Measurements from ENCODE around the gene SGCA. TPM values are rescaled to one million over a fixed set of nuclear protein-coding genes. Genes with fewer than 3 reads are reported as not detected.
A peak's percentile ranks its signal among the peaks of the same experiment; 100 is the strongest.

Gene SGCA
- total and polyA plus RNA-seq, 2 of the 13 experiments (the other 11 are each of a cell fraction or from before 2014, with no cell fraction given): not detected

DNA sequence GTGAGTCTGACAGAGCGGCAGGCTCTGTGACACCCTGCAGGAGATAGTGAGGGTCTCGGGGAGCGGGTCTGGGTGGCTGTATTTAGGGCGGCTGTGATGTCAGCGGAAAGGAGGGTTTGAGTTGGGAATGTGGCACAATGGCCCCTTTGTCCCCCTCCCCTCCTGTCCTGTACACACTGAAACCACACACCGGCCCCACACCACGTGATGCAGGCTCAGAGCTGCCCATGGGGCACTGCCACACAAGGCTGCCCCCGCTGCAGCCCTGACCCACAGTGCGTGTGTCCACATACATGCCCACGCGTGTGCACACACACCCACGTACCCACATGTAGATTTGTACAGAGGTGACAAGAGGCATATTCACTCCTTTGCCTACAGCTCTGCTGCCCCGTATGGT, 15.3 kb downstream of the SGCA start (continued):
- TF ChIP-seq PCBP1 (IDR thresholded peaks at IDR 0.05; ENCODE audit: borderline replicate concordance, low read depth, low read length) (0 out of 2 replicates have a peak, but pooled peaks have one; percentile 48), ZNF775 (CRISPR knock-in tag; IDR thresholded peaks at IDR 0.05; ENCODE audit: borderline replicate concordance) (no peak), CBX5 (CRISPR knock-in tag; IDR thresholded peaks at IDR 0.05; ENCODE audit: borderline replicate concordance) (no peak), ZNF781 (CRISPR knock-in tag; IDR thresholded peaks at IDR 0.05; ENCODE audit: borderline replicate concordance, not compliant biosample characterization) (no peak), ZNF788 (CRISPR knock-in tag; IDR thresholded peaks at IDR 0.05; ENCODE audit: borderline replicate concordance) (no peak; the same call in 1 of the 2 replicates)
- TF ChIP-seq, protein P1, sequence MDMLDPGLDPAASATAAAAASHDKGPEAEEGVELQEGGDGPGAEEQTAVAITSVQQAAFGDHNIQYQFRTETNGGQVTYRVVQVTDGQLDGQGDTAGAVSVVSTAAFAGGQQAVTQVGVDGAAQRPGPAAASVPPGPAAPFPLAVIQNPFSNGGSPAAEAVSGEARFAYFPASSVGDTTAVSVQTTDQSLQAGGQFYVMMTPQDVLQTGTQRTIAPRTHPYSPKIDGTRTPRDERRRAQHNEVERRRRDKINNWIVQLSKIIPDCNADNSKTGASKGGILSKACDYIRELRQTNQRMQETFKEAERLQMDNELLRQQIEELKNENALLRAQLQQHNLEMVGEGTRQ (IDR thresholded peaks at IDR 0.05; ENCODE audit: low read depth, low read length): peak; percentile 62
- TF ChIP-seq, protein P1 (CRISPR knock-in tag; IDR thresholded peaks at IDR 0.05; ENCODE audit: borderline replicate concordance): peak; percentile 42; the same call in 1 of the 2 replicates

DNA sequence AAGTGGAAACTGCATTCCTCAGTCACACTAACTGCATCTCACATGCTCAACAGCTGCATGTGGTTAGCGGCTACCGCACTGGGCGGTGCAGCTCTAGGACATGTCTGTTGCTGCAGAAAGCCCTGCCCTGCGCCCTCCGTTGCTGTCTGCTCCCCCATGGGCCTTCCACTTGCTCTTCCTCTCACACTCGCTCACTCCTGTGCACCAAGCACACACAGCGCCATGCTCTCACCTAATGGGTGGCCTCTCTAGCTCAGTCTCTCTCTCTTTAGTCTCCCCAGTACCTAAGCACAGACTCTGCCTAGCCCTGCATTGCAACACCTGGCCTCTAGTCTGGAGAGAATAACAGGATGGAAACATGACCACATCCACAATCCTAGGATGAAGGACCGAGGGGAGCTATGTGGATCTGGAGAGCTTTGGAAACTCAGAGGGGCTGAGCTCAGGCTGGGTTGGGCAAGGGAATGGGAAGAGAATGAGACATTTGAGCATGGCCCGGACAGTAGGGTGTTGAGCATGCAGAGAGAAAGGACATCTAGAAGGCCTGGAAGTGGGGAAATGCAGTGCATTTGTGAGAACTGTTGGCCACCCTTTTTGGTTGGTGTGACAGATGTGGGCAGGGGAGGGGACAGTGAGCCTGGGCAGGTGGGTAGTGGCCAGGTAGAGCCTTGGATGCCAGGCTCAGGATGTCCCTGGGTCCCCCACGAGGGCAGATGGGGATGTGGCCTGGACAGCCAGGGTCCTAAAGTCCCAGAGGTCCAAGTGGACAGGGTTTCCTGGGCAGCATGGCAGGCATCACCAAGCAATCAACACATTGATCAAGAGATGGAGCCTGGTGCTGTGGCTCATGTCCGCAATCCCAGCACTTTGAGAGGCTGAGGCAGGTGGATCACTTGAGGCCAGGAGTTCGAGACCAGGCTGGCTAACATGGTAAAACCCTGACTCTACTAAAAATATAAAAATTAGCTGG, 16.1 kb downstream of the SGCA start:
- no TSS peak for BruUV-seq (replicated peaks)
- Histone ChIP-seq H3K4me2 (ENCODE audit: low read depth, low read length) (peak overlapping the region; percentile 22; the same call in 1 of the 2 replicates), H3K4me3 (replicated peaks in 1 of 3; ENCODE audit: insufficient read depth in 1 of 3, low read depth in 2 of 3, low read length in 3 of 3) (0 out of 6 replicates have a peak overlapping the region, but pooled peaks of 1 of the 3 experiments have one; percentile 0), H3K79me2 (ENCODE audit: insufficient read depth, low read length) (no peaks in the 10 kb centered on the region), H3K9me3 (ENCODE audit: low read length) (no peaks in the 10 kb centered on the region), H3K4me1 (ENCODE audit: insufficient read depth, low read length) (peaks cover 36% of the 10 kb centered on the region), H3K9ac (ENCODE audit: insufficient read depth, low read depth, low read length) (no peak overlapping the region), H3K27ac (ENCODE audit: extremely low read length, insufficient read depth, low read length) (no peak overlapping the region), H4K20me1 (ENCODE audit: insufficient read depth, low read length) (no peaks in the 10 kb centered on the region), H3K27me3 (ENCODE audit: control insufficient read depth in 1 of 2, insufficient read depth in 2 of 2, low read length in 2 of 2) (peaks cover 4 to 40% of the 10 kb centered on the region in 2 experiments), H2AFZ (ENCODE audit: low read length) (no peak overlapping the region), H3K36me3 (replicated peaks in 1 of 2; ENCODE audit: control insufficient read depth in 1 of 2, insufficient read depth in 2 of 2, low read length in 2 of 2) (no peaks in the 10 kb centered on the region)
- in situ Hi-C loops (cut with HindIII; ENCODE audit: extremely low pct_ligation_motif_present, low pct_unique_long_range_greater_than_20kb) (no loop called here), intact Hi-C loops (cut with micrococcal nuclease; ENCODE audit: unreplicated experiment) (no loop called here)
- FAIRE-seq (no peak), ATAC-seq (peak; percentile 16; the same call in 2 of the 3 replicates), DNase-seq (ENCODE audit: low spot score) (peak; percentile 49)
- 41% methylated on average over 12 of the region's 12 CpGs for WGBS (ENCODE audit: low lambda C conversion rate)
- CTCF ChIA-PET (ENCODE audit: low intra/inter-chr PET ratio, low total read pairs): no interaction called here
- POLR2A ChIA-PET: no interaction called here
- no peak for TF ChIP-seq ZNF280B (CRISPR knock-in tag; IDR thresholded peaks at IDR 0.05; ENCODE audit: borderline replicate concordance)
- TF ChIP-seq, protein P2, sequence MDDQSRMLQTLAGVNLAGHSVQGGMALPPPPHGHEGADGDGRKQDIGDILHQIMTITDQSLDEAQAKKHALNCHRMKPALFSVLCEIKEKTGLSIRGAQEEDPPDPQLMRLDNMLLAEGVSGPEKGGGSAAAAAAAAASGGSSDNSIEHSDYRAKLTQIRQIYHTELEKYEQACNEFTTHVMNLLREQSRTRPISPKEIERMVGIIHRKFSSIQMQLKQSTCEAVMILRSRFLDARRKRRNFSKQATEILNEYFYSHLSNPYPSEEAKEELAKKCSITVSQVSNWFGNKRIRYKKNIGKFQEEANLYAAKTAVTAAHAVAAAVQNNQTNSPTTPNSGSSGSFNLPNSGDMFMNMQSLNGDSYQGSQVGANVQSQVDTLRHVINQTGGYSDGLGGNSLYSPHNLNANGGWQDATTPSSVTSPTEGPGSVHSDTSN (CRISPR knock-in tag; IDR thresholded peaks at IDR 0.05; ENCODE audit: borderline replicate concordance): no peak
- TF ChIP-seq, protein P3, sequence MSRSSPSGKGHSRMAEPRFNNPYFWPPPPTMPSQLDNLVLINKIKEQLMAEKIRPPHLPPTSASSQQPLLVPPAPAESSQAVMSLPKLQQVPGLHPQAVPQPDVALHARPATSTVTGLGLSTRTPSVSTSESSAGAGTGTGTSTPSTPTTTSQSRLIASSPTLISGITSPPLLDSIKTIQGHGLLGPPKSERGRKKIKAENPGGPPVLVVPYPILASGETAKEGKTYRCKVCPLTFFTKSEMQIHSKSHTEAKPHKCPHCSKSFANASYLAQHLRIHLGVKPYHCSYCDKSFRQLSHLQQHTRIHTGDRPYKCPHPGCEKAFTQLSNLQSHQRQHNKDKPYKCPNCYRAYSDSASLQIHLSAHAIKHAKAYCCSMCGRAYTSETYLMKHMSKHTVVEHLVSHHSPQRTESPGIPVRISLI (CRISPR knock-in tag; IDR thresholded peaks at IDR 0.05; ENCODE audit: borderline replicate concordance): no peak
- TF ChIP-seq, protein P4, sequence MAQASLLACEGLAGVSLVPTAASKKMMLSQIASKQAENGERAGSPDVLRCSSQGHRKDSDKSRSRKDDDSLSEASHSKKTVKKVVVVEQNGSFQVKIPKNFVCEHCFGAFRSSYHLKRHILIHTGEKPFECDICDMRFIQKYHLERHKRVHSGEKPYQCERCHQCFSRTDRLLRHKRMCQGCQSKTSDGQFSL (CRISPR knock-in tag; IDR thresholded peaks at IDR 0.05): no peak
- TF ChIP-seq CENPX (CRISPR knock-in tag; IDR thresholded peaks at IDR 0.05): no peak
- TF ChIP-seq CEBPB (IDR thresholded peaks at IDR 0.05; ENCODE audit: borderline replicate concordance, low read depth, low read length): peak; percentile 74; the same call in 1 of the 2 replicates
